ENCODE data around the gene LRRC8A. TPM values are rescaled to one million over a fixed set of nuclear protein-coding genes. Genes with fewer than 3 reads are reported as not detected.

Gene LRRC8A
- total RNA-seq, 4 donors from 2014 or later: 77.3 to 127 (median 108) TPM

GRCh38 chr9:128903079-128903461, 21.1 kb downstream of the LRRC8A start:
- peaks cover 13% of the 10 kb centered on the region for H3K36me3 ChIP-seq
- 82% methylated on average over 2 of the region's 2 CpGs for WGBS
- H3K4me1 ChIP-seq: peaks cover 69% of the 10 kb centered on the region
- no peak for DNase-seq (ENCODE audit: low spot score in 2 of 2)
- no peaks in the 10 kb centered on the region for H3K27me3 ChIP-seq
- no peak overlapping the region for H3K4me3 ChIP-seq
- no peak for TF ChIP-seq CTCF (IDR thresholded peaks at IDR 0.05)
- TF ChIP-seq POLR2AphosphoS5 (IDR thresholded peaks at IDR 0.05): no peak
- no peak for TF ChIP-seq EP300 (IDR thresholded peaks at IDR 0.05)
- no peak for TF ChIP-seq POLR2A (IDR thresholded peaks at IDR 0.05)
- H3K27ac ChIP-seq: peak overlapping the region; percentile 87
- H3K9me3 ChIP-seq: no peaks in the 10 kb centered on the region

GRCh38 chr9:128903871-128904620, 22.1 kb downstream of the LRRC8A start:
- no peak overlapping the region for H3K4me3 ChIP-seq
- peaks cover 23% of the 10 kb centered on the region for H3K36me3 ChIP-seq
- peaks cover 60% of the 10 kb centered on the region for H3K4me1 ChIP-seq
- TF ChIP-seq EP300 (IDR thresholded peaks at IDR 0.05): no peak
- no peak for TF ChIP-seq CTCF (IDR thresholded peaks at IDR 0.05)
- TF ChIP-seq POLR2AphosphoS5 (IDR thresholded peaks at IDR 0.05): no peak
- TF ChIP-seq POLR2A (IDR thresholded peaks at IDR 0.05): no peak
- peak overlapping the region; percentile 87 for H3K27ac ChIP-seq
- no peaks in the 10 kb centered on the region for H3K27me3 ChIP-seq
- 61% methylated on average over 10 of the region's 10 CpGs for WGBS
- no peaks in the 10 kb centered on the region for H3K9me3 ChIP-seq
- DNase-seq (ENCODE audit: low spot score in 2 of 2): no peak

- no peaks in the 10 kb centered on the region for H3K27me3 ChIP-seq
- H3K4me1 ChIP-seq: peaks cover 58% of the 10 kb centered on the region
- H3K4me3 ChIP-seq: no peak overlapping the region
- 84% methylated on average over 7 of the region's 7 CpGs for WGBS
- H3K27ac ChIP-seq: no peak overlapping the region
- no peaks in the 10 kb centered on the region for H3K9me3 ChIP-seq
- TF ChIP-seq POLR2AphosphoS5 (IDR thresholded peaks at IDR 0.05) (no peak), POLR2A (IDR thresholded peaks at IDR 0.05) (no peak), CTCF (IDR thresholded peaks at IDR 0.05) (no peak), EP300 (IDR thresholded peaks at IDR 0.05) (no peak)
- H3K36me3 ChIP-seq: peaks cover 37% of the 10 kb centered on the region
- no peak for DNase-seq (ENCODE audit: low spot score in 2 of 2)
These were observed 24.0 kb downstream of the LRRC8A start for GRCh38 chr9:128905964-128906363.

- Histone ChIP-seq H3K27me3 (no peaks in the 10 kb centered on the region), H3K9me3 (no peaks in the 10 kb centered on the region), H3K4me1 (peaks cover 58% of the 10 kb centered on the region), H3K4me3 (no peak overlapping the region), H3K27ac (no peak overlapping the region), H3K36me3 (peaks cover 37% of the 10 kb centered on the region)
- TF ChIP-seq EP300 (IDR thresholded peaks at IDR 0.05) (no peak), POLR2A (IDR thresholded peaks at IDR 0.05) (no peak), CTCF (IDR thresholded peaks at IDR 0.05) (no peak), POLR2AphosphoS5 (IDR thresholded peaks at IDR 0.05) (no peak)
- 50% methylated on average over 2 of the region's 2 CpGs for whole genome bisulfite sequencing
- no peak for DNase-seq (ENCODE audit: low spot score in 2 of 2)
These were observed 24.8 kb downstream of the LRRC8A start for GRCh38 chr9:128906741-128907140.

GRCh38 chr9:128908372-128908771, 26.4 kb downstream of the LRRC8A start:
- no peaks in the 10 kb centered on the region for H3K27me3 ChIP-seq
- H3K4me1 ChIP-seq: peaks cover 58% of the 10 kb centered on the region
- no peak for TF ChIP-seq CTCF (IDR thresholded peaks at IDR 0.05)
- no peak for TF ChIP-seq POLR2A (IDR thresholded peaks at IDR 0.05)
- H3K4me3 ChIP-seq: no peak overlapping the region
- 97% methylated on average over 18 of the region's 24 CpGs for WGBS
- peak in 1 of 2 donors; percentile 68 for DNase-seq (ENCODE audit: low spot score in 2 of 2)
- no peak overlapping the region for H3K27ac ChIP-seq
- peaks cover 37% of the 10 kb centered on the region for H3K36me3 ChIP-seq
- H3K9me3 ChIP-seq: no peaks in the 10 kb centered on the region
